Stimulated activated CD8-positive, alpha-beta memory T cell treated with anti-CD3 and anti-CD28 coated beads, Interleukin-4, amount 100 ng/mL, for 24 hours (primary cell): ENCODE results near the gene CLK1.
"Not testable (repeated sequence)": the region's sequence is repeated elsewhere in the genome, so short reads cannot be mapped to it uniquely, and the experiment has no call there.

Experiments
- DNase-seq: peaks from one replicate; pipeline ENCODE4 v3.0.0-alpha.2; 2020; ENCODE audit warnings: low read depth

The CLK1 gene

GRCh38 chr2:200864176-200865034, at the start of gene CLK1:
Gene CLK1, minus strand, starts transcription at chr2:200864658. Its CDS starts 2,796 bp downstream, at chr2:200861862.
- DNase-seq = peak; percentile 96

- DNase-seq = no peak
These were observed 49.2 kb upstream of the CLK1 start for GRCh38 chr2:200913654-200914053.

- no peak for DNase-seq
These were observed 45.5 kb upstream of the CLK1 start for GRCh38 chr2:200909958-200910357.

GRCh38 chr2:200905618-200906296, 41.3 kb upstream of the CLK1 start:
- DNase-seq = peak; percentile 14

- DNase-seq = peak; percentile 28
These were observed 37.1 kb upstream of the CLK1 start for GRCh38 chr2:200901459-200902072.

GRCh38 chr2:200899482-200899881, 35.0 kb upstream of the CLK1 start:
- DNase-seq = no peak

GRCh38 chr2:200888704-200889625, 24.5 kb upstream of the CLK1 start, which contains the start of the genes NIF3L1 and PPIL3:
Gene NIF3L1, plus strand, starts transcription at chr2:200889371. Its CDS starts 2,573 bp downstream, at chr2:200891944.
Gene PPIL3, minus strand, starts transcription at chr2:200889077. Its CDS starts 1,462 bp downstream, at chr2:200887615.
- peak; percentile 96 for DNase-seq

GRCh38 chr2:200881715-200882249, 17.3 kb upstream of the CLK1 start:
- DNase-seq = not testable (repeated sequence)

GRCh38 chr2:200878289-200878880, 13.9 kb upstream of the CLK1 start:
- no peak for DNase-seq

- no peak for DNase-seq
These were observed 13.0 kb upstream of the CLK1 start for GRCh38 chr2:200877443-200877842.

GRCh38 chr2:200873560-200873959, 9.1 kb upstream of the CLK1 start:
- no peak for DNase-seq

- no peak for DNase-seq
These were observed 6.7 kb upstream of the CLK1 start for GRCh38 chr2:200871151-200871550.

GRCh38 chr2:200869014-200869413, 4.6 kb upstream of the CLK1 start:
- no peak for DNase-seq

- no peak for DNase-seq
These were observed 679 bp downstream of the CLK1 start for GRCh38 chr2:200863782-200864175.

- no peak for DNase-seq
These were observed 1.9 kb downstream of the CLK1 start for GRCh38 chr2:200862532-200863000.

- DNase-seq = no peak
These were observed 2.8 kb downstream of the CLK1 start for GRCh38 chr2:200861617-200862155.

- DNase-seq = no peak
These were observed 4.2 kb downstream of the CLK1 start for GRCh38 chr2:200860092-200860795.

GRCh38 chr2:200856806-200857205, 7.7 kb downstream of the CLK1 start:
- no peak for DNase-seq

GRCh38 chr2:200852605-200853004, 11.9 kb downstream of the CLK1 start:
- no peak for DNase-seq
